Osteoblast (primary cell): ENCODE measurements around the gene VAMP2. TPM values are rescaled to one million over a fixed set of nuclear protein-coding genes. Genes with fewer than 3 reads are reported as not detected.

ENCODE experiments used
- DNase-seq: peaks from one replicate; pipeline ENCODE4 v3.0.0; 2011; ENCODE audit warnings: low spot score, mixed read lengths; ENCODE audit not compliant: insufficient read length; ENCODE audit errors: missing footprints
- H2AFZ ChIP-seq: 2 replicates; pipeline ENCODE4 v1.6.0; 2011; ENCODE audit warnings: mild to moderate bottlenecking, low read length
- H3K27ac ChIP-seq: 2 replicates; pipeline ENCODE4 v1.5.1; 2011; ENCODE audit warnings: mild to moderate bottlenecking, low read depth, low read length, moderate library complexity
- H3K27me3 ChIP-seq: 2 replicates; pipeline ENCODE4 v1.6.0; 2012; ENCODE audit warnings: mild to moderate bottlenecking, control low read depth, inconsistent platforms, low read length, moderate library complexity; ENCODE audit not compliant: insufficient read depth
- H3K36me3 ChIP-seq: 2 replicates; pipeline ENCODE4 v1.5.1; 2011; ENCODE audit warnings: mild to moderate bottlenecking, low read length, control low read depth, moderate library complexity; ENCODE audit not compliant: insufficient read depth
- H3K4me1 ChIP-seq: 2 replicates; pipeline ENCODE4 v1.5.1; 2011; ENCODE audit warnings: mild to moderate bottlenecking, low read length, control low read depth, moderate library complexity; ENCODE audit not compliant: insufficient read depth
- H3K4me2 ChIP-seq: 2 replicates; pipeline ENCODE4 v1.6.0; 2011; ENCODE audit warnings: mild to moderate bottlenecking, low read length; ENCODE audit not compliant: insufficient read depth
- H3K4me3 ChIP-seq: fragments of 200-600 bp; sonication (generic); 3 replicates; pipeline ENCODE4 v1.5.1; 2012; ENCODE audit warnings: mild to moderate bottlenecking, low read length, inconsistent platforms; ENCODE audit not compliant: insufficient read depth
- H3K79me2 ChIP-seq: 2 replicates; pipeline ENCODE4 v1.6.0; 2012; ENCODE audit warnings: mild to moderate bottlenecking, low read length, control low read depth, inconsistent platforms; ENCODE audit not compliant: insufficient read depth
- H3K9me3 ChIP-seq: 2 replicates; pipeline ENCODE4 v1.5.1; 2011; ENCODE audit warnings: low read depth, low read length, control low read depth
- H4K20me1 ChIP-seq: 2 replicates; pipeline ENCODE4 v1.6.0; 2012; ENCODE audit warnings: mild to moderate bottlenecking, low read length, control low read depth; ENCODE audit not compliant: insufficient read depth
- total RNA-seq: library from RNA; depleted of rRNA; stranded (reverse); fragments of >200 nt; gene quantifications from 2 replicates; pipeline ENCODE4 v1.2.3, GENCODE V29; 2012
- TF ChIP-seq, protein P1 (sequence below): IDR thresholded peaks from 2 replicates; pipeline ENCODE4 v1.5.1; 2011; ENCODE audit warnings: mild to moderate bottlenecking, low read depth, low read length, moderate library complexity; ENCODE audit errors: extremely low read depth

VAMP2 gene
- total RNA-seq, 1 donor: 5.4 TPM

DNA sequence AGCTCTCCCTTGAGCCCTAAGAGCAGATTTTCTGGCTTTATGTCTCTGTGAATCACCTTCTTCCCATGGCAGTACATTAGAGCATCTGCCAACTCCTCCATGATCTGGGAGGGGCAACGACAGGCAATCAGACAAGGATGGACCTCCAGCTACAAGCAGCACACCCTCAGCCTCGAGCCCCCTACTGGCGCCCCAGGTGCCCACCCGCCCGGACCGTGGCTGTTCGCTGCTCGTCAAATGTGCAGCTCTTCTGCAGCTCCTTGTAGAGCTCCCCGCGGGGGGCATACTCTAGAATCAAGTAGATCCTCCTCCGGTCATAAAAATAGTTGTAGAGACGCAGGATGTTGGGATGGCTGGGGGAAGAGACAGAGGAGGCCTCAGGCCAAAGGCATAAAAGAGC, 43.8 kb upstream of the VAMP2 start:
- Histone ChIP-seq H3K4me1 (peaks cover 17% of the 10 kb centered on the region), H3K9me3 (no peaks in the 10 kb centered on the region), H4K20me1 (no peaks in the 10 kb centered on the region), H3K79me2 (peaks cover 29% of the 10 kb centered on the region), H2AFZ (no peak overlapping the region), H3K4me2 (no peak overlapping the region), H3K27me3 (no peaks in the 10 kb centered on the region), H3K27ac (no peak overlapping the region), H3K36me3 (peaks cover 11% of the 10 kb centered on the region), H3K4me3 (no peak overlapping the region)
- DNase-seq: no peak
- TF ChIP-seq, protein P1, sequence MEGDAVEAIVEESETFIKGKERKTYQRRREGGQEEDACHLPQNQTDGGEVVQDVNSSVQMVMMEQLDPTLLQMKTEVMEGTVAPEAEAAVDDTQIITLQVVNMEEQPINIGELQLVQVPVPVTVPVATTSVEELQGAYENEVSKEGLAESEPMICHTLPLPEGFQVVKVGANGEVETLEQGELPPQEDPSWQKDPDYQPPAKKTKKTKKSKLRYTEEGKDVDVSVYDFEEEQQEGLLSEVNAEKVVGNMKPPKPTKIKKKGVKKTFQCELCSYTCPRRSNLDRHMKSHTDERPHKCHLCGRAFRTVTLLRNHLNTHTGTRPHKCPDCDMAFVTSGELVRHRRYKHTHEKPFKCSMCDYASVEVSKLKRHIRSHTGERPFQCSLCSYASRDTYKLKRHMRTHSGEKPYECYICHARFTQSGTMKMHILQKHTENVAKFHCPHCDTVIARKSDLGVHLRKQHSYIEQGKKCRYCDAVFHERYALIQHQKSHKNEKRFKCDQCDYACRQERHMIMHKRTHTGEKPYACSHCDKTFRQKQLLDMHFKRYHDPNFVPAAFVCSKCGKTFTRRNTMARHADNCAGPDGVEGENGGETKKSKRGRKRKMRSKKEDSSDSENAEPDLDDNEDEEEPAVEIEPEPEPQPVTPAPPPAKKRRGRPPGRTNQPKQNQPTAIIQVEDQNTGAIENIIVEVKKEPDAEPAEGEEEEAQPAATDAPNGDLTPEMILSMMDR: no peak

DNA sequence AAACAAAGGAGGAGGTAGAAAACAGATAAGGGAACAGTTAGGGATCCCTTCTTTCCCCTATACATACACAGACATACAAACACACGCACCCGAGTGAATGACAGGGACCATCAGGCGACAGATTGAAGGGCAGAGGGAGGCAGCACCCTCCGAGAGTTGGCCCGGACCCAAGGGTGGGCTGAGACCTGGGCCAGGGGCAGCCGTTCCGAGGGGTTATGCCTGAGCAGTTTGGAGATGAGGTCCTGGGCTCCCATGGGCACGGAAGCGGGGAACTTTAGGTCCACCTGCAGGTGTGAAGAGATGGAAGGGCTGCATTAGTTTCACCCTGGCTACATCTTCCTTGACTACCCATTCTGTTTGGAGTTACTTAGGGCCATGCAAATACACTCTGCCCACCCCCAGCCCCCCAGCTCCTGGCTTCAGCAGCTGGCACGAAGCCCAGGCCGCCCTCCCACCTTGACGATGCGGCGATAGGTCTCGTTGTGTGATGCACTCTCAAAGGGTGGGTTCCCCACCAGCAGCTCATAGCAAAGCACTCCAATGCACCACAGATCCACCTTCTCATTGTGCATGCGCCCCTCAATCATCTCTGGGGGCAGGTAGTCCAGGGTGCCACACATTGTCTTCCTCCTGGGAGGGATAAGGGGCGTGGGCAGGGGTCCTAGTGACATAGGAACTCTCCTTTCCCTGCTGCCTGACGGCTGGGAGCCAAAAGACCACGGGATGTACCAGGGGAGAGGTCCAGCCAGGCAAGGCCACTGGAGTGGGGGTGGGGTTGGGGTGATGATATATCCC, 42.2 kb upstream of the VAMP2 start:
- Histone ChIP-seq H3K4me1 (peaks cover 15% of the 10 kb centered on the region), H4K20me1 (no peaks in the 10 kb centered on the region), H2AFZ (no peak overlapping the region), H3K27me3 (no peaks in the 10 kb centered on the region), H3K36me3 (peaks cover 11% of the 10 kb centered on the region), H3K9me3 (no peaks in the 10 kb centered on the region), H3K4me3 (no peak overlapping the region), H3K27ac (no peak overlapping the region), H3K79me2 (peaks cover 29% of the 10 kb centered on the region), H3K4me2 (no peak overlapping the region)
- TF ChIP-seq, protein P1: no peak
- peak; percentile 65 for DNase-seq

DNA sequence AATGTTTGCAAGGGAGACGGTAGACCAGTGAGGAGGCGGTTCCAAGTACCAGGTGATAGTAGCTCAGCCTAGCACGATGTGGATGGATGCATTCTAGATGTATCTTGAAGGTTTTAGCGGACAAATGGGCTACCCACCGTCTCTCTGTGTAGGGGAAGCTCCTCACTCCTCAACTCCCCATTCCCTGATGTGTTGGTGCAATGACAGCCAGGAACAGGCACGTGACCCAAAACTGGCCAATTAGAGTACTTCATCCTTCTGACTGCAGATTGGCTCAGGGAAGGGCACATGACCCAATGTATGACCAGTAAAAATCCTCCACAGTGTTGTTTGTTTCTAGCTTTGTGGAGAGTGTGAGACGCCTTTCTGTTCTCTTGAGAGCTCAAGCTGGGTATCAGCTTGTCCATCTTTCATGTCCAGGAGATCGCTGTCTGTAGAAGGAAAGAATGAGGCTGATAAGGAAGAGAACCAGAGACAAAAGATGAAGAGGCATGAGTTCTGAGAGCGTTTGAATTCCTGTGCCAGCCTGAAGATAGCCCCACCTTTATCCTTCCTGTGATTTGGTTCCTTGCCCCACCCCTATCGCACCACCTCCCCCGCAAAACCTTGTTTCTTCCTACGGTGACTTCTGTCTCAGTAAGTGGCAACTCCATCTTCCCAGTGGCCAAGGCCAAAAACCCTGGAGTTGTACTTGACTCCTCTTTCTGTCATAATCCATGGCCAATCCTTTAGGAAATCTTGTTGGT, 29.5 kb upstream of the VAMP2 start:
- H3K9me3 ChIP-seq: no peaks in the 10 kb centered on the region
- H3K27ac ChIP-seq: peak overlapping the region; percentile 41
- peak; percentile 93 for DNase-seq
- peak overlapping the region; percentile 72 for H3K4me2 ChIP-seq
- H2AFZ ChIP-seq: peak overlapping the region; percentile 91
- H3K79me2 ChIP-seq: peaks cover 17% of the 10 kb centered on the region
- TF ChIP-seq, protein P1: no peak
- H4K20me1 ChIP-seq: peaks cover 15% of the 10 kb centered on the region
- H3K4me1 ChIP-seq: peaks cover 39% of the 10 kb centered on the region
- H3K36me3 ChIP-seq: no peaks in the 10 kb centered on the region
- no peaks in the 10 kb centered on the region for H3K27me3 ChIP-seq
- H3K4me3 ChIP-seq: peak overlapping the region; percentile 58

- Histone ChIP-seq H3K36me3 (no peaks in the 10 kb centered on the region), H3K4me1 (peaks cover 40% of the 10 kb centered on the region), H3K79me2 (peaks cover 17% of the 10 kb centered on the region), H3K4me3 (peak overlapping the region; percentile 93), H3K4me2 (peak overlapping the region; percentile 75), H3K27me3 (no peaks in the 10 kb centered on the region), H3K27ac (no peak overlapping the region), H2AFZ (peak overlapping the region; percentile 76), H3K9me3 (no peaks in the 10 kb centered on the region), H4K20me1 (peaks cover 17% of the 10 kb centered on the region)
- peak; percentile 14 for DNase-seq
- TF ChIP-seq, protein P1: no peak
These were observed 27.8 kb upstream of the VAMP2 start for GRCh38 chr17:8190506-8190905.
